H1 (cell line): Measurements from ENCODE around the gene ZWILCH. TPM values are rescaled to one million over a fixed set of nuclear protein-coding genes. Genes with fewer than 3 reads are reported as not detected.
"Not testable (repeated sequence)": the region's sequence is repeated elsewhere in the genome, so short reads cannot be mapped to it uniquely, and the experiment has no call there.

Experiments
- CTCF ChIA-PET: fragments of 300-600 bp; sonication (Branson Sonifier 250); formaldehyde crosslinking; loops from one replicate; lab custom pipeline; 2021; ENCODE audit not compliant: partially characterized antibody; lab: Charles Lee
- POLR2A ChIA-PET: fragments of 300-600 bp; sonication (Branson Sonifier 250); formaldehyde crosslinking; loops from one replicate; lab custom pipeline; 2021; ENCODE audit warnings: inconsistent platforms; ENCODE audit not compliant: partially characterized antibody; lab: Charles Lee
- DNase-seq, 2 experiments: peaks; one replicate each; pipeline versions ENCODE4 v3.0.0 to v3.0.0-alpha.2; 2010 to 2022; ENCODE audit warnings: low spot score in 2 of 2, low read depth in 1 of 2, mixed read lengths in 1 of 2
- FAIRE-seq: peaks from 2 replicates; lab custom pipeline; 2011; peaks lifted over from hg19 to GRCh38; lab: Jason Lieb, UNC
- H2AFZ ChIP-seq: 2 replicates; pipeline ENCODE4 v1.8.1; 2012; ENCODE audit warnings: low read length, inconsistent platforms
- H2AK5ac ChIP-seq: 2 replicates; pipeline ENCODE4 v1.6.1; 2013; ENCODE audit warnings: low read depth, low read length
- H2BK120ac ChIP-seq: replicated peaks from 2 replicates; pipeline ENCODE3; 2013; ENCODE audit warnings: low read depth, low read length, inconsistent platforms
- H2BK12ac ChIP-seq: 2 replicates; pipeline ENCODE4 v1.6.1; 2013; ENCODE audit warnings: low read depth, low read length
- H2BK15ac ChIP-seq: 2 replicates; pipeline ENCODE4 v1.6.1; 2013; ENCODE audit warnings: low read length
- H2BK20ac ChIP-seq: 2 replicates; pipeline ENCODE4 v1.6.1; 2013; ENCODE audit warnings: low read length
- H2BK5ac ChIP-seq: 2 replicates; pipeline ENCODE4 v1.6.1; 2013; ENCODE audit warnings: low read depth, low read length
- H3K14ac ChIP-seq: 2 replicates; pipeline ENCODE4 v1.6.1; 2013; ENCODE audit warnings: inconsistent platforms; ENCODE audit not compliant: insufficient read length
- H3K18ac ChIP-seq: 2 replicates; pipeline ENCODE4 v1.6.1; 2013; ENCODE audit warnings: low read length; ENCODE audit errors: extremely low read depth
- H3K23ac ChIP-seq: 2 replicates; pipeline ENCODE4 v1.6.1; 2013; ENCODE audit warnings: inconsistent platforms; ENCODE audit not compliant: insufficient read length
- H3K23me2 ChIP-seq: 2 replicates; pipeline ENCODE4 v1.6.1; 2013; ENCODE audit warnings: low read depth, low read length
- H3K27ac ChIP-seq: 2 replicates; pipeline ENCODE4 v1.6.1; 2011; ENCODE audit warnings: low read depth, low read length, inconsistent platforms
- H3K27me3 ChIP-seq, 4 experiments: replicated peaks in 1 of 4; 1 replicate in 1 of 4; 2 replicates in 3 of 4; pipeline versions ENCODE4 v1.6.1 to v1.8.1; 2011 to 2013; ENCODE audit warnings: low read length in 3 of 4, mild to moderate bottlenecking in 3 of 4, inconsistent platforms in 2 of 4, mixed read lengths in 2 of 4, moderate library complexity in 1 of 4; ENCODE audit not compliant: control insufficient read depth in 3 of 4, insufficient read depth in 3 of 4; ENCODE audit errors: extremely low read depth in 1 of 4
- H3K36me3 ChIP-seq, 4 experiments: 2 replicates each; pipeline versions ENCODE4 v1.6.1 to v1.8.1; 2011 to 2013; ENCODE audit warnings: mild to moderate bottlenecking in 4 of 4, low read length in 3 of 4, moderate library complexity in 2 of 4, control low read depth in 1 of 4, inconsistent platforms in 1 of 4; ENCODE audit not compliant: insufficient read depth in 4 of 4, control insufficient read depth in 2 of 4
- H3K4ac ChIP-seq: replicated peaks from 2 replicates; pipeline ENCODE3; 2013; ENCODE audit warnings: low read length, low read depth, mixed read lengths, inconsistent platforms; ENCODE audit not compliant: insufficient read length
- H3K4me1 ChIP-seq, 4 experiments: replicated peaks in 1 of 4; 1 replicate in 1 of 4; 2 replicates in 3 of 4; pipeline versions ENCODE4 v1.6.1 to v1.8.1; 2011 to 2013; ENCODE audit warnings: low read length in 3 of 4, inconsistent platforms in 2 of 4, mixed read lengths in 1 of 4; ENCODE audit not compliant: insufficient read depth in 4 of 4, control insufficient read depth in 3 of 4
- H3K4me2 ChIP-seq, 2 experiments: 2 replicates each; pipeline versions ENCODE4 v1.6.1 to v1.8.1; 2011 to 2013; ENCODE audit warnings: low read depth in 2 of 2, low read length in 2 of 2, control low read depth in 1 of 2, inconsistent platforms in 1 of 2, mild to moderate bottlenecking in 1 of 2; ENCODE audit not compliant: insufficient read depth in 1 of 2
- H3K4me3 ChIP-seq, 4 experiments: fragments of 200-600, 300-600 bp in 1 of 4; sonication (generic), shearing (Covaris generic), sonication (Bioruptor Twin) in 1 of 4; 2 replicates each; pipeline versions ENCODE4 v1.5.1 to v1.8.1; 2011 to 2016; ENCODE audit warnings: low read length in 4 of 4, low read depth in 3 of 4, control low read depth in 2 of 4, inconsistent platforms in 2 of 4, mild to moderate bottlenecking in 2 of 4, mixed read lengths in 1 of 4, moderate library complexity in 1 of 4; ENCODE audit not compliant: insufficient read depth in 2 of 4; ENCODE audit errors: extremely low read depth in 1 of 4
- H3K56ac ChIP-seq: replicated peaks from 2 replicates; pipeline ENCODE3; 2013; ENCODE audit warnings: low read depth, mild to moderate bottlenecking, mixed read lengths, low read length, inconsistent platforms; ENCODE audit not compliant: insufficient read length
- H3K79me1 ChIP-seq: 2 replicates; pipeline ENCODE4 v1.6.1; 2013; ENCODE audit warnings: low read depth, low read length, control low read depth
- H3K79me2 ChIP-seq, 2 experiments: 2 replicates each; pipeline versions ENCODE4 v1.6.1 to v1.8.1; 2012 to 2013; ENCODE audit warnings: low read length in 2 of 2, mild to moderate bottlenecking in 2 of 2, inconsistent platforms in 1 of 2; ENCODE audit not compliant: insufficient read depth in 2 of 2, control insufficient read depth in 1 of 2
- H3K9ac ChIP-seq, 4 experiments: replicated peaks in 1 of 4; 1 replicate in 1 of 4; 2 replicates in 3 of 4; pipeline versions ENCODE4 v1.6.1 to v1.8.1; 2011 to 2013; ENCODE audit warnings: low read depth in 3 of 4, low read length in 3 of 4, control low read depth in 2 of 4, mild to moderate bottlenecking in 2 of 4, moderate library complexity in 2 of 4, inconsistent platforms in 1 of 4; ENCODE audit errors: extremely low read depth in 1 of 4
- H3K9me3 ChIP-seq, 2 experiments: 2 replicates each; pipeline versions ENCODE4 v1.6.1 to v1.8.1; 2012 to 2013; ENCODE audit warnings: mild to moderate bottlenecking in 2 of 2, moderate library complexity in 2 of 2, control low read depth in 1 of 2, inconsistent platforms in 1 of 2, low read depth in 1 of 2, low read length in 1 of 2, mixed read lengths in 1 of 2; ENCODE audit not compliant: insufficient read depth in 2 of 2
- H4K20me1 ChIP-seq, 2 experiments: replicated peaks in 1 of 2; 2 replicates each; pipeline versions ENCODE3 to v1.8.1; 2011 to 2013; ENCODE audit warnings: inconsistent platforms in 2 of 2, low read length in 2 of 2, mild to moderate bottlenecking in 1 of 2; ENCODE audit not compliant: insufficient read depth in 2 of 2, control insufficient read depth in 1 of 2
- H4K5ac ChIP-seq: 2 replicates; pipeline ENCODE4 v1.6.1; 2013; ENCODE audit warnings: low read length, low read depth, mixed read lengths, inconsistent platforms; ENCODE audit not compliant: insufficient read length
- H4K8ac ChIP-seq: 2 replicates; pipeline ENCODE4 v1.8.0; 2013; ENCODE audit warnings: mild to moderate bottlenecking, moderate library complexity, low read length, inconsistent platforms; ENCODE audit not compliant: insufficient read depth; ENCODE audit errors: extremely low read depth
- H4K91ac ChIP-seq: replicated peaks from 2 replicates; pipeline ENCODE3; 2013; ENCODE audit warnings: low read length, mixed read lengths, inconsistent platforms; ENCODE audit not compliant: insufficient read length
- WGBS, 2 experiments: shearing (Covaris generic) in 1 of 2; methylation state at CpG; one replicate each; pipeline versions ENCODE4 v1.1.6 to v1.1.7; 2013 to 2015; ENCODE audit warnings: low lambda C conversion rate in 2 of 2, mixed read lengths in 2 of 2, inconsistent platforms in 1 of 2, low coverage in 1 of 2, missing lambda C conversion rate in 1 of 2; ENCODE audit not compliant: insufficient replicate concordance in 2 of 2, insufficient coverage in 1 of 2, insufficient read length in 1 of 2; ENCODE audit errors: extremely low coverage in 1 of 2, missing lambda C conversion rate in 1 of 2; 5-methylcytosine and 5-hydroxymethylcytosine counted together
- polyA plus RNA-seq, 7 experiments: library from polyadenylated mRNA; depleted of rRNA in 3 of 7; stranded (reverse) in 5 of 7; unstranded in 2 of 7; fragments of >200 nt in 5 of 7; fragments of 200-250 nt in 2 of 7; gene quantifications; 1 replicate in 5 of 7; 2 replicates in 1 of 7; 4 replicates in 1 of 7; pipeline versions ENCODE4 v1.2.1 to v1.2.3, GENCODE V29; 2011 to 2013; ENCODE audit warnings: missing spikeins in 2 of 7, mixed read lengths in 2 of 7
- total RNA-seq: library from RNA; stranded (reverse); fragmentation: NEBNext Ultra II Directional; extraction: Animal tissue kit (Norgen Biotek cat#: 25700); gene quantifications from 2 replicates; pipeline ENCODE4 v1.2.1, GENCODE V29; 2021

The ZWILCH gene
- total and polyA plus RNA-seq, 2 of the 8 experiments (the other 6 are each of a cell fraction or from before 2014, with no cell fraction given): 18.1 to 61.5 TPM

GRCh38 chr15:66467162-66468040 lies 37.7 kb upstream of the ZWILCH start:
- H3K23ac ChIP-seq, FAIRE-seq, H4K20me1 ChIP-seq, H4K91ac ChIP-seq, H3K79me1 ChIP-seq, H2BK5ac ChIP-seq, H3K4me2 ChIP-seq, H3K79me2 ChIP-seq, H3K27ac ChIP-seq, H4K8ac ChIP-seq, DNase-seq, H3K18ac ChIP-seq, H3K56ac ChIP-seq, H3K27me3 ChIP-seq, H3K4me3 ChIP-seq, H3K36me3 ChIP-seq, H2AK5ac ChIP-seq, H2BK12ac ChIP-seq, H4K5ac ChIP-seq, H2BK15ac ChIP-seq, H3K9me3 ChIP-seq, H3K23me2 ChIP-seq, H3K14ac ChIP-seq, H3K9ac ChIP-seq, H2BK20ac ChIP-seq, H2AFZ ChIP-seq, H3K4ac ChIP-seq, H2BK120ac ChIP-seq: not testable (repeated sequence)
- POLR2A ChIA-PET: interaction anchor here (0.6 to 1.4 kb wide), 3 partner anchors 30 to 803 kb away, joined by 3 read pairs; partner anchors contain the start of genes RPL4, SNAPC5 and ZWILCH
- CTCF ChIA-PET: interaction anchor here (0.6 to 1.6 kb wide), 5 partner anchors 31 to 610 kb away, joined by 3 to 5 read pairs (median 4); no protein-coding TSS in a partner anchor
- 95% methylated on average over 11 of the region's 11 CpGs; no CpG with 5 or more reads in 1 of the 2 experiments for WGBS, 2 experiments
- H3K4me1 ChIP-seq: peaks cover 7 to 25% (median 15%) of the 10 kb centered on the region in 4 experiments; a peak in 6 of 7 replicates
